Measurements from ENCODE around the gene PRAME.
"Not testable (repeated sequence)": the region's sequence is repeated elsewhere in the genome, so short reads cannot be mapped to it uniquely, and the experiment has no call there.

PRAME gene

GRCh38 chr22:22558972-22559603 is at the start of gene PRAME:
TSS of gene PRAME (minus strand) at chr22:22559265. CDS start at chr22:22556832, 2,433 bp downstream.
- ATAC-seq: peak; percentile 61 to 74

GRCh38 chr22:22608022-22608421 is 49.0 kb upstream of the PRAME start:
- ATAC-seq: not testable (repeated sequence)

GRCh38 chr22:22605074-22605404 is 46.0 kb upstream of the PRAME start:
- no peak for ATAC-seq

DNA sequence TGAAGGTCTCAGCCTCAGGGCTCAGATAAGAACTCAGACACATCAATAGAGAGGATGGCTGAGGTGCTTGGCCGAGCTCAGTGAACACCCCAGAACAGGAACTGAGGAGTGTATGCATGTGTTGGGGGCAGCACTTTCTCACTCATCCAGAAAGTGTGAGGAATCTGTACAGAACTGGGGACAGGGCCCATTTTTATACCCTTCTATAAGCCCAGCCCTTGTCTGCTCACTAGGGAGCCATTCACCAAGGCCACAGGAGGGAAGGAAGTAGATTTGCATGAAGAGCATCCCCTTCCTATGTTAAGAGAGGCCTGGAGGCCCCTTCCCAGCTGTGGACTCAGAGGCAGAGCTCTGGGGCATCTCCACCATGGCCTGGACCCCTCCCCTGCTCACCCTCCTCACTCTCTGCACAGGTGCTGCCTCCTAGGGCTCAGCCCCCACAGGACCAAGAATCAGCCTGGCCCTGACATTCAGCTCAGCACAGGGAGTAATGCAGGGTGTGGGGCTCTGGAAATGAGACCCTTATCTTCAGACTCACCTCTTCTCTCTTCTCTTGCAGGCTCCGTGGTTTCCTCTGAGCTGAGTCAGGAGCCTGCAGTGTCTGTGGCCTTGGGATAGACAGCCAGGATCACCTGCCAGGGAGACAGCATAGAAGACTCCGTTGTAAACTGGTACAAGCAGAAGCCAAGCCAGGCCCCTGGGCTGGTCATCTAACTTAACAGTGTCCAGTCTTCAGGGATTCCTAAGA is 45.4 kb upstream of the PRAME start:
- ATAC-seq: no peak

DNA sequence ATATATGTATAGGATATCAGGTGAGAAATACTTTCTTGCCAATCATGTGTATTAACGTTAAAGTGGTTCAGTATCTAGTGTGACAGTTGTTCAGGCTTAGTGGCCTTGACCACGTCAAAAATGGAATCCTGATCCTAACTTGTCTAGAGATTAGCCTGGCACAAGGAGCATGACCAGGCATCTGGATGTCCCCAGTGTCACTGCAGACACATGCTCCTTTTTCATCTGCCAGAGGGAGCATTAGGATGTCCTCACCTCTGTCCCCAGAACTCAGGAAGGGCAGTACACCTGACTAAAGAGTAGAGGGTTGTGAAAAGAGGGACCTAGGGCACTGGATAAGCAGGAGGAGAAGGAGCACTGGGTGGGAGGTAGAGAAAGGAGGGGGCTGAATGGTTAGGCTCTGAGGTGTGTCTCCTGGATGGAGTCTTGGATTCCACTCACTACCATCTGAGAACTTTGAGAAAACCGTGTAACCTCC is 44.4 kb upstream of the PRAME start:
- no peak for ATAC-seq

GRCh38 chr22:22600531-22601261 is 41.6 kb upstream of the PRAME start:
- ATAC-seq: no peak

DNA sequence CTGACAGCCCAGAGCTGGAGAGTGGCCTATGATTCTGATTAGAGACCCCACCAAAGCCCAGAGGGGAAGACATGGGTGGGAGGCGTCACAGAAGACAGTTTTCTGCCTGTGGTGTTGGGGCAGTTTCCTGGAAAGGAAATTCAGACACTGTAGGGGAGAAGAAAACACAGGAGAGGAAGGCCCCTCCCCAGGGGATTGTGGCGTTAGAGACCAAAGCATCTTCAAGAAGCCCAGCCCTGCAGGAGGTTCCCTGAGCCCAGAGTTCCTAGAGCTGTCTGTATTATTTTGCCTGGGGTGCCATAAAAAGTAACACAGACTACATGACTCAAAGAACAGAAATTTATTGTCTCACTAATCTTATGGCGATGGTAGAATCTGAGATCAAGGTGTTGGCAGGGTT is 40.2 kb upstream of the PRAME start:
- ATAC-seq: no peak

DNA sequence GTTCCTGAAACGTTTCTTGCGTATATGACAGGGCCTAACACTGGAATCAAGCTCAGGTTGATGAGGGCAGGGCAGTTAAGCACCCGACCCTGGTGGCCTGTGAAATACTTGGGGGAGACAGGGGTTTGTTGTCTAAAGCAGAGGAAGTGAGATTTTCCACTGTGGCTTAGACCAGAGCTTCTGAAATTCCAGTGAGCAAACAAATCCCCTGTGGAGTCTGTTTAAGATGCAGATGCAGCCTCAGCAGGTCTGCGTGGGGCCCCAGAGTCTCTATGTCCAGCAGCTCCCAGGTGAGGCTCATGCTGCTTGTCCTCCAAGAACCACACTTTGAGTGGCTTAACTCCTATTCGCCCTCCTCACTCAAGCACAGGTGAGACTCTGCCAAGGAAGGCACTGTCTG is 39.1 kb upstream of the PRAME start:
- ATAC-seq: no peak

GRCh38 chr22:22595001-22595835 is 36.2 kb upstream of the PRAME start:
- ATAC-seq: no peak

DNA sequence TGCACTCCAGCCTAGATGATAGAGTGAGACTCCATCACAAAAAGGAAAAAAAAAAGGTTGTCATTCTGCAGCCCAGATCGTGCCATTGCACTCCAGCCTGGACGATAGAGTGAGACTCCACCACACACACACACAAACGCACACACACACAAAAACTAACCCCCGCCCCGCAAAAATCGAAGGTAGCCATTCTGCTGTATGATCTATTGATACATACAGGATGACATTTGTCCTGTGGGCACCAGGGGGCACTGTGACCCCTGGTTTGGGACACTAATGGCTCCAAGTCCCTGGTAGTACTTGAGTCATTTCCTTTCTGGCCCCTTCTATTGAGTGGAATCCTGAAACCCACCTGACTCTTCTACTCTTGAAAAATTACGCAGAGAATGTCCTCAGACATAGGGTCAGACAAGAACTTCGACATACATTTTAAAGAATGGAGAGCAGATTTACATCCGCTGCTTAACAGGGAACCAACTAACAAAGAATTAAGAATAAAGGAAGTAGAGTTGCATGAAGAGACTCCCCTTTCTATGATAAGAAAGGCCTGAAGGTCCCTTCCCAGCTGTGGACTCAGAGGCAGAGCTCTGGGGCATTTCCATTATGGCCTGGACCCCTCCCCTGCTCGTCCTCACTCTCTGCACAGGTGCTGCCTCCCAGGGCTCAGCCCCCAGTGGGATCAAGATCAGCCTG is 35.0 kb upstream of the PRAME start:
- peak in 1 of 2 donors; percentile 38 for ATAC-seq

DNA sequence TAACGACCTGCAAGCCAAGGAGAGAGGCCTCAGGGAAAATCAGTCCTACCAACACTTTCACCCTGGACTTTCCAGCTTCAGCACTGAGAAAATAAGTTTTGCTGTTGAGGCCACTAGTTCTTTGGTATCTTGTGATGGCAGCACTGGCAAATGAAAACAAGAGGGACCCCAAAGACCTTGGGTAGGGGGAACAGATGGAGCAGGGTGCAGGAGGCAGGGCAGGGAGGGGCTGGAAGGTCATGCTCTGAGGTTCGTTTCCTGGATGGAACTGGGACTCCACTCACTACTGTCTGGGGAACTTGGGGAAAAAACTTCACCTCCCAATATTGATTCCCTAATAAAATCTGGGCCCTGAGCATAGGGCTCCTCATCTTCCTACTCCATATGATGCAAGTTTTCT is 34.2 kb upstream of the PRAME start:
- ATAC-seq: no peak

- no peak for ATAC-seq
Measured at GRCh38 chr22:22591348-22592299, 32.6 kb upstream of the PRAME start.

- ATAC-seq: no peak
Measured at GRCh38 chr22:22590136-22590891, 31.2 kb upstream of the PRAME start.

DNA sequence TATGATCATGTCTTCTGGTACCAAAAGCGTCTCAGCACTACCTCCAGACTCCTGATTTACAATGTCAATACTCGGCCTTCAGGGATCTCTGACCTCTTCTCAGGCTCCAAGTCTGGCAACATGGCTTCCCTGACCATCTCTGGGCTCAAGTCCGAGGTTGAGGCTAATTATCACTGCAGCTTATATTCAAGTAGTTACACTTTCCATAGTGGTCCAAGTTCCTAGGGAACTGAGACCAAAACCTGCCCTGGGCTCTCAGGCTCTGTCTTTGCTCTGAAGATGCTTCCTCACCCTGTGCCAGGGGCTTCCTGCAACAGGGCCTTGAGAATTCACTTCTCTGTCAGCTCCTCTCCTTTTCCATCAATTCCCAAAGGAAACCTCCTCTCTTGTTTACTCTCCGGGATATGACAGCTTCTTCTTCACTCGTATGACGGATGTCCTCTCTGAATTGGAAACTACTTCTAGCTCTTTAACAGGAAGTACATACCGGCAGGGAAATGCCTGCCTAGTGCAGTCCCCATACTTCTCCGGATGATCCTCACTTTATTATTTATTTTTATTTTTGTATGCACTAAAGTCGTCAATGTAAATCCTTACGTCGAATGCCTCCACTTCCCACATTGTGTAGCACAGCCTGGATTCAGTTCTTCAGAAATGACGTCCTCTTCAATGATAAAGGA is 29.6 kb upstream of the PRAME start:
- no peak for ATAC-seq

- ATAC-seq: no peak
Measured at GRCh38 chr22:22587577-22588188, 28.6 kb upstream of the PRAME start.

GRCh38 chr22:22584722-22585121 is 25.7 kb upstream of the PRAME start:
- ATAC-seq: no peak

GRCh38 chr22:22583030-22583429 is 24.0 kb upstream of the PRAME start:
- no peak for ATAC-seq

DNA sequence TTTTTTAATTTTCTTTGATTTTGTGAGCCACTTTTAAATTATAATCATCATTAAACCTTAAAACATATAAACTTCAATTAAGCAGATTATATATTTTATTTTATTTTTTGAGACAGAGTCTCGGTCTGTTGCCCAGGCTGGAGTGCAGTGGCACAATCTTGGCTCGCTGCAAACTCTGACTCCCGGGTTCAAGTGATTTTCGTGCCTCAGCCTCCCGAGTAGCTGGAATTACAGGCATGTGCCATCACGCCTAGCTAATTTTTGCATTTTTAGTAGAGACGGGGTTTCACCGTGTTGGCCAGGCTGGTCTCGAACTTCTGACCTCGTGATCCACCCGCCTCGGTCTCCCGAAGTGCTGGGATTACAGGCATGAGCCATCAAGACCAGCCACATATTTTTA is 22.5 kb upstream of the PRAME start:
- not testable (repeated sequence) for ATAC-seq
